ENCODE results near the gene ACKR3.

The ACKR3 gene

DNA sequence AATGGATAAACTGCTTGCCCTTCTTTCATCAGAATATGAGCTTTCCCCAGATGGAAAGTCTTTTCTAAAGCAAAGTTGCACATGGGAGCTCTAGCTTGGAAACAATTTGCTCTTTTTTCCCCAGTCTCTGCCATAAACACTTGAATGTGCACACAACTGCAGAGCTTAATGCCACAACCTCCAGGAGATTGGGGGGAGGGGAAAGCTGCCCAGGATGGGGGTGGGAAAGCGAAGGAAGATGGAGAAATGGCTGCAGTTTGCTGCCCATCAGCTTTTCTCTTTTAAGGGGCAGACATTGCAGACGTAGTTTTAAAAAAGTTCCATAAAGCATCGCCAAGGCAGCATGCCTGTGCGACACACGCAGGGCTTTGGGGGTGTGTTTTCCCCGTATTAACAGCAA is 1.5 kb downstream of the ACKR3 start:
- DNase-seq: no peak

DNA sequence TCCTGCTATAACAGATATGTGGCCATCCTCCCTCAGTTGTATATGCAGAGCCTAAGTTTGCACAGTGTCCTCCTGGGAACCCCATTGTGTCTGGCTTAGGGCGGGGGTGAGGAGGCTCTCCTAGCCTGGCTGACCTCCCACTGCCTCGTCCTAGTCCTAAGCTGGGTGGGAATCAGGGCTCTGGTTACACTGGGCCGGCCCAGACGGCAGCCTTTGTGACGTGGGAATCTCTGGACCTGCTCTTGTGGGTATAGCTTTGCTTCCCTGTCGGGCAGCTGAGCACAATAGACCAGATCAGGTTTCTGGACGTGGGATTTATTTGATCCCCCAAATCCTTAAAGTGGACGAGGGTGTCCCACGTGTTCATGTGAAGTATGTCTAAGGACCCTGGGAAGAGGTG is 2.9 kb downstream of the ACKR3 start:
- DNase-seq: no peak

DNA sequence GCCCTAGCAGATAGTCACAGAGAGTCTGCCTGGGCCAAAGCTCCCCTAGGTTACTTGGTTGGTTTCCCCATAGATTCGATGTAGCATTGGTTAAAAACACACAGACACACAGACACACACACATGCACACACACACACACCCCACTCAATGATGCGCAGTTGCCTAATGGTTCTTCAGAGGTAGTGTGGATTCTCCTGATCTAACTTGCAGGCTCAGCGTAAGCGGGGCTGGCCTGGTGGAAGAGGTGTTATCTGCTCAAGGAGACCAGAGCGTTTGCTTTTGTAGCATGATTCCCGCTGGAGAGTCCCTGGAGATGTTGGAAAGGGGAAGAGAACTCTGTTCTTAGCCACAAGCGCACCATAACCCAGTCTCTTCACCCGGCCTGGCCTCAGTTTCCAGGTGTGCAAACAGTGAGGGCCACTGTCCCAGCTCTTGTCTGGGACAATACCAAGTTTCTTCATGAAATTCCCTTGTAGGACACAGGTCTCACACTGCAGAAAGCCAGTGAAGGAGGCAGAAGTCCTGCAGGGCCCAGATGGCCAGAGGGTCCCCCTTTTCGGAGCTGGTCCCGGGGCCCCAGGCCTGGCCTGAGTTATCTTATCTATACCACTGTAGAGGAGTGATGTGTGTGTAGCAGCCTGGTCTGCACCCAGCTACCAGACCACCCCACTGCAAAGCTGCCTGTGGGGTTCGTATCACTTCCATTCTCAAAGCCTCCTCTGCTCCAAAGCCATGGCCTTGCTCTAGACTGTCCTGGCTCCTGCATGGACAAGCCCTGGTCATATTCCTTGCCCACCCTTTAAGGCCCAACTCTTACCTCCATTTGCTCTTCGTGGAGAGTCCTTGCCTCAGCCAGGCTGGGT is 3.7 kb downstream of the ACKR3 start:
- DNase-seq: no peak

DNA sequence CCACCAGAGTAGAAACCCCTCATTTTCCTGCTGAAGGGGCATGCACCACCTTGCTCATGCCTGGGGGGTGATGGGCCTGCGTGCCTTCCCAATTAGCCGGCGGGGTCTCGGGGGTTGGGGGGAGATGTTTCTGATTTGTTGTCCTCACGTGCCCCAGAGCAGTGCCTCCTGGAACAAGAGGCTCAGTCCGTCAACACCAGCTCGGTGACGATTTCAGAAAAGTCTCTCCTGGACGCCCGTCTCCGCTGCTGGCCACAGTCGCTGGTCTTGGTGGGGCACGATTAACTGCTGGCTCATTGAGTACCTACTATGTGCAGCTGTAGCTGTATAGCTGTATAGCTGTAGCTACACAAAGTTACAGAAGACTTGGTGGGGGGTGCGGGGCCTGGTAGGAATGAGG is 4.4 kb downstream of the ACKR3 start:
- no peak for DNase-seq

GRCh38 chr2:236574424-236575145 is 5.0 kb downstream of the ACKR3 start:
- no peak for DNase-seq

- no peak for DNase-seq
Measured at GRCh38 chr2:236575510-236575909, 5.9 kb downstream of the ACKR3 start.

- DNase-seq: no peak
Measured at GRCh38 chr2:236576087-236576486, 6.5 kb downstream of the ACKR3 start.

- DNase-seq: peak; percentile 63
Measured at GRCh38 chr2:236576953-236577352, 7.3 kb downstream of the ACKR3 start.

DNA sequence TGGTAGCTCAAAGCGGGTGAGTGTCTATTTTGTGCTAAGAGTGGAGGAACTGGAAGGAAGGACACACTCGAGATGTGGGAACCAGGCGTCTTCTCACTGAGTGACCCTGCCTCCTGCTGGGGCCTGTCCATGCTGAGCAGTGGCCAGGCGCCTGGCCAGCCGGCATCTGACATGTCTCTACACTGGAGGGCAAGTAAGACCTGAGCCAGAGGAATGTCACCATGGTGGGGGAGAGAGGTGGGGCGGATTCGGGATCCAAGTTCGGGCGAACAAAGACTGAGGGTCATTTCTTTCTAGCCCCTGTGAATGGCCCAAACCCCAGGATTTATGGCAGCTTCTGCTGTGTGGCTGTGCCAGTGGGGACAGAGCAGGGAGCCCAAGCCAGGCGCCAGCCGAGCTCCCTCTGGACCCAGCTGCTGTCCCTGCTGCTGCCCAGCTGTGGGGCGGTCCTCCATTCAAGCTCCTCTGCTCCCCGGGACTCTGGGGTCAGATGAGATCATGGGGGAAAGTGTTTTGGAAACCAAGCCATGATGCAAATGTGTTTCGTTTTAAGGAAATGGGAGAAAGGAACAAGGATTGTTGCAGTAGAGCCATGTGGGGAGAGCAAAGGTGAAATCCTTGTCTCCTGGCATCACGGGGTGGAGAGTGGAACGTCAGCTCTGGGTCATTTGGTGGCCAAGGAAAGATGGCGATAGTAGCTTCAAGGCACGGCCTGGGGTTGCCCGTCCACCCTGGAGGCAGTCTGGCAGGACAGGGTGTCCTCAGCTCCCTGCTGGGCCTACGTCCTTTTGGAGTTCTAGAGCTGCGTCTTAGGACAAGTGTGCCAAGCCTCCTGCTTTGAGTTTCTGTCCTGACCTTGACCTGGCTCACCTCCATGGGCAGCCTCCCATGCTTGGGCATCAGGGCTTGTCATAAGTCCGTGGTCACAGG is 8.1 kb downstream of the ACKR3 start:
- no peak for DNase-seq

DNA sequence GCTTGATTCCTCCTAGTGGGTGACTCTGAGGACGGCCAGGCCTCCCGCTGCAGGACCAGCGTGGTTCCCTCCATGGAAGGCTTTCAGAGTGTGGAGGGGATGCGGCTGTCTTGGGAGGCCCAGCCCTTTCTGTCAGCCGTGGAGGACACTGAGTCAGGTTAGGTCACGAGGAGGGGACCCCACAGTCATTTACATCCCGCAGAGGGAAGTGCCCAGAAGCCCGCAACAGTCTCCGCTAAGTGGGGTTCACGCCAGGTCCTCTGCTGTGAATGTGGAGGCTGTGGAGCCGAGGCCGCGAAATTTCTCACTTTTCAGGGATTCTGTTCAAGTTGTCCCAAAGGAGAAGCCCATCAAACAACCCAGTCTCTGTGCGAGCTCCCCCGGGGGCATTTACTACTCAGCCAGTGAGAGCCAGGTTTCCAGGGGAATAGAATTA is 8.8 kb downstream of the ACKR3 start:
- no peak for DNase-seq

GRCh38 chr2:236579048-236579745 is 9.6 kb downstream of the ACKR3 start:
- DNase-seq: no peak

DNA sequence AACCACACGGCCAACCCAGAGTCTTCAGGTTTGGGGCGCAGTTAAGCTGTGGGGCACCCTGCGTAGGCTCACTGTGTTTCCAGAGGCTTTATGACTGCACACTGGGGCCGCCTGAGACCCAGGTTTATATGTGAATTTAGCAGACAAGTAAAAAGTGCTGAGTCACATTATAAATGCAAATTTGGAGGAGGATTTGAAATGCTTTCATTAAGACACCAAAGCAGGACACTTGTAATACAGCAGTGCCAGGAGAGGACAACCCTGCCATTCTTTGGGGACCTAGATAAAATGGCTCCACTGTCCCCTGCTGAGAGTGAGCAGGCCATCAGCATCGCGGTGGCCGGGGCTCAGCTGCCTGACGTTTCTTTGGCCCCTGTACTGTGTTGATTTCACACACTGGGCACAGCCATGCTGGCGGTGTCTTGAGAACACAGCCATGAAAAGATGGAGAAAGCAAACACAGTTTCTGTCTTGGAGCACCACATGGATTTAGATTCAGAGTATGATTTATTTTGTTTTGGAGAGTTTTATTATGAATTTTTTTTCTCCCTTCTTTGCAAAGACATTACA is 10.2 kb downstream of the ACKR3 start:
- DNase-seq: no peak

DNA sequence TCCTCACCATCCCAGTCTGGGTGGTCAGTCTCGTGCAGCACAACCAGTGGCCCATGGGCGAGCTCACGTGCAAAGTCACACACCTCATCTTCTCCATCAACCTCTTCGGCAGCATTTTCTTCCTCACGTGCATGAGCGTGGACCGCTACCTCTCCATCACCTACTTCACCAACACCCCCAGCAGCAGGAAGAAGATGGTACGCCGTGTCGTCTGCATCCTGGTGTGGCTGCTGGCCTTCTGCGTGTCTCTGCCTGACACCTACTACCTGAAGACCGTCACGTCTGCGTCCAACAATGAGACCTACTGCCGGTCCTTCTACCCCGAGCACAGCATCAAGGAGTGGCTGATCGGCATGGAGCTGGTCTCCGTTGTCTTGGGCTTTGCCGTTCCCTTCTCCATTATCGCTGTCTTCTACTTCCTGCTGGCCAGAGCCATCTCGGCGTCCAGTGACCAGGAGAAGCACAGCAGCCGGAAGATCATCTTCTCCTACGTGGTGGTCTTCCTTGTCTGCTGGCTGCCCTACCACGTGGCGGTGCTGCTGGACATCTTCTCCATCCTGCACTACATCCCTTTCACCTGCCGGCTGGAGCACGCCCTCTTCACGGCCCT is 11.2 kb downstream of the ACKR3 start:
- DNase-seq: no peak

GRCh38 chr2:236581546-236581945 is 11.9 kb downstream of the ACKR3 start:
- DNase-seq: no peak

DNA sequence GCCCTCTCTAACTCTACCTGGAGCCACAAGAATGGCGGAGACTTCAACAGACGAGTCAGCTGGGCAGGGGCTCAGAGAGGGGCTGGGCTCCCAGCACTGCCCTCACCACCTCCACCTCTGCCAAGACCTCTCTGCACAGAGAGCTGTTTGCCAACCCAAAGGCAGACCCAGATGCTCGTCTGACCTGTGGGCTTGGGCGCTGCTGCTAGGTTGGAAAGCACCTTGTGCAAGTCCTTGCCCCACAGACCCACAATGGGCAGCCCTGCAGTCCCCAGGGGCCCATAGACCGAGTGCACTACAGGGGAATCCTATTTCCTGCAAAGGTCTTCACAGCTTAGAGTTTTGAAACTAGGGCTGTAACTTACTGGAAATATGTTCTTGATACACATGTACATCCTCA is 13.3 kb downstream of the ACKR3 start:
- no peak for DNase-seq

GRCh38 chr2:236583621-236584203 is 14.1 kb downstream of the ACKR3 start:
- no peak for DNase-seq

DNA sequence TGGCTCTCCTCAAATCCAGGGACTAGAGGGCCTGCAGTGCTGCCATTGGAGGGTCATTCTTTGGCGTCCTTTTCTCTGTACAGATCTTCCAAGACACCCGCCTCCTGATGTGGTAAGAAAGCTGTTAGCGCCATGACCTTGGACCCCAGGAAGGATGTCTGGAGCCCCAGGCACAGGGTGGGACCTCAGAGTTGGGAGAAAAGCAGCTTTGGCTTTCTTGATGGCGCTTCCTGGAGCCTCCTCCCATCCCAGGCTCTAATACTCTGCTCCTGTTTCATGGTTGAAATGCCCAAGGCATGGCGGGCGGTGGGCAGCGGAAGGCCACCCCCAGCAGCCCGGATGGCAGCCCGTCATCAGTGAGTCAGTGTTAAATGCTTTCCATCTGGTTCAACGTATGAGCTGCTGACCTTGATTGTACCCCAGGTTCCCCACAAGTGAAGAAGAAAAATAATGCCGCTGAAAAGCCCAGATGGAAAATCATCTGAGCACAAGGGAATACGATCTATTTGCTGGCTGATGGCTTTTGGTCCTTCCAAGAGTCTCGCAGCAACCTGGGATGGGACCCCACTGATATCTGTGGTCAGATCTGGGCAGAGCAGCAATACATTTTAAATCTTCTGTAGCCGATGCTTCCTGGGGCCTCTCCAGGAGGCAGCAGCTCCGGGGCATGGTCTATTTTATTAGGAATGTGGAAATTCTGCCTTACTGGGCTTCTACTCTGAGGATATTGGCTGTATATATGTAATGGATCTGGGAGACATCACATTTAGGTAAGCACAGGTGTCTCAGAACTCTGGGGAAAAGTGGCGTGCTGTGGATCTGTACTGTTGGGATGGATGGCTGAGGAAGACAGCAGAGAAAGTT is 15.1 kb downstream of the ACKR3 start:
- DNase-seq: no peak

DNA sequence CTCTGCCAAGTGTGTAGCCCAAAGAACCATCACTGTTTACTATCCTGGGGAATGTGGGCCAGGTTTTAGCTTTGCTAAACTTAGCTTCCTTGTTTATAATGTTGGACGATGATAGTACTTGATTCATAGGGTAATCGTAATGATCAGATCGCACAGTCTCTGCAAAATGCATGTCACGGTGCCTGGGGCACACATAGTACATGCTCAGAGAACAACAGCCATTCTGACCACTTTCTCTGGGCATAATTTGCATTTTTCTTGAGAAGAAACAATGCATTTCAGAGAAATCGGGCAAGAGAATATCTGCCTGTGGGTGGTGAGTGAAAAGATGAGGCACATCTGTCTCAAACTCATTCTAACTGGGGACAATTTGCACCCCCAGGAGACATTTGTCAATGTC is 16.3 kb downstream of the ACKR3 start:
- DNase-seq: no peak

DNA sequence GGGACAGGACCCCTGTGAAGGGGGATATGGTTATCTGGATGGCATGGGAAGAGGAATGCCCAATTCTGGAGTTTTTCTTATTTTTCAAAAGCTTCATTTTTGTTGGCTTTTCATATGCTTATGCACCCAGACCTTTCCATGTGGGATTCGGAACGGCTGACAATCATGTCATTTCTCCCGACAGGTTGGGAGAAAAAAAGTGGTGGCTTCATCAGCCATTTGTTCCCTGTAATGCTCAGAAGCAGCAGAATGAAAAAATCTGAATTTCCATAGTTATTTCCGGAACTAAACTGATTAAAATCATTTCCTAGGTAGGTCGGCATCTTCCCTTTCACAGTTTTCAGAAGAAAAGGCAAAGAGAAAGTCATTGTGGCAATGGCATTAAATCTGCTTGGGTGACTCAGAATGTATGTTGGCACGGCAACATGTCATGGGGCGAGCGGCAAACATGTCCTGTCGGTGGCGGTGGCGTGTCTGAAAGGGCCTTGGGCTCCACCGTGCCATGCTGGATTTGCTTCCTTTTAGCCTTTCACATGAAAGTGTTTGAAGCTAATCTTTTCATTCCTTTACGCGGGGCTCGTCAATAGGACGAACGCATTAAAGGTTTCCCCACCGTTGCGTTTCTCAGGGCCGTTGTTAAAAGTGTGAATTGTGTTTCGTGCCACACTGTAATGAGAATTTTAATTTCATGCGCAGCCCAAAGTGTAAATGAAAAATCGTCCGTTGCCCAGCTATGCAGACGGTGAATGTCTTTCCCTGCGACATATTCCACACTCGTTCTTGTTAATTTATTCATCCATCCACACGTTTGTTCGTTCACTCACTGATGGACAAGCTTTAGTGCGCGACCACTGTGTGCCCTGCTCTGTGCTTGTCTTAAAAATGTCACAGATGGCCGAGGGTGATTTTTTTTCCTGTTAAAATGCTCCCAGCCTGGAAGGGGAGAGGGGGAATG is 18.5 kb downstream of the ACKR3 start:
- DNase-seq: no peak

All from DMS 273 treated with DMSO at 0.1 percent for 48 hours (cell line).